HG02798 (cell line): ENCODE results near the gene JPH2.
"Not testable (repeated sequence)": the region's sequence is repeated elsewhere in the genome, so short reads cannot be mapped to it uniquely, and the experiment has no call there.

ENCODE experiments used
- ATAC-seq: cut with Tn5 transposase; IDR thresholded peaks from one replicate; pipeline ENCODE4 v1.9.1; 2021; ENCODE audit warnings: mild to moderate bottlenecking; ENCODE audit not compliant: unreplicated experiment, poor library complexity

Gene JPH2

DNA sequence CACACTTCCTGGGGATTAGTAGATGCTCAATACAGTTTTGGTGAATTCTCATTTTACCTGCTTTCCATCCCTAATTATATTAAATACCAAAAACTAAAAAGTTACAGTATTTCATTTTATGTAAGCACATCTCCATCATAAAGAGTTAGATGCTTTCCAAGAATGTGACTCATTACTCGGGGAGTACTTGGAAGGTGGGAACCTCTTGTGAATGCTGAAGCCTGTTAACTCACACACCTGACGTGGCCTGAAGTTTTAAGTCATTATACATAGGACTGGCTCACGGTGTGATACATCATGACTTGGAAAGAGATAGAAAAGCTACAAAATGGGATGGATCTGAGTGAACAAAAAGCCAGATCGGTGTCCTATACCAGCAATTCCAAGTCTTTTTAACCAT lies 25.8 kb upstream of the JPH2 start:
- no peak for ATAC-seq

DNA sequence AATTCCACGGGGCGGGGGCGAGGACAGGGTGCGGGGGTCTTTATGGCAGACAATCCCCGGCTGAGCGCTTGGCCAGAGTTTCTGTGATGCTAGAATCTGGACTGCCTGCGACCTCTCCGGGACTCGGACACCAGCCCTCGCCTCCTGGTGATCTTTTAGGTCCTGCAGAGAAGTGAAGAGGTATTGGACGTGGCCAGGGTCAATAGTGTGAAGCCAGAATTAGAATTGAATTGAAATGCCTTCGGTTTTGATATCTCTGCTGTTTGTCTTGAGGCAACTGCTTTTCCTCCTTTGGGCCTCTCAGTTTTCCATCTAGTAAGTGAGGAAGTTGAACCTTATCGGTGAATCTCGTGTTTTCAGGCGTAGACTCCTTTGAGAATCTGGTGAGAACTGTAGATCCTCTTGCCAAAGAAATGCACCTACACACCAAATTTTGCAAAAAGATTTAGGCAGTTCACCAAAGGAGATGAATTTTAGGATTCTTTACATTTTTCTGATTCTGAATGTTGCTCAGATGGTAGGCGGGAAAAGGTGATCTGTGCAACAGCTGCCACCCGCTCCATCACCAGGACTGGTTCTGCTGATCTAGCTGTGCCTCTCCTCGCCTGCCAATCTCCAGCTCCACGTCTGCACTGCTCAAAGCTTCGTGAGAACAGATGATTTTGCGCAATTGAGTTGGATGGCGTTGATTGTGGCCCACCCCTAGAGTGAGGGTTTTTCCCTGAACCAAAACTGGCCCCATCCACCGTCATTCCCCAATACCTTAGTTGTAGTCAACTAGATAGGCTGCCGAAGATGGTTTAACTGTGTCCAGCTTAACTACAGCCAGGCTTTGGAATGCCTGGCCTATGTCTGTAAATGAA lies 24.4 kb upstream of the JPH2 start:
- ATAC-seq = no peak

DNA sequence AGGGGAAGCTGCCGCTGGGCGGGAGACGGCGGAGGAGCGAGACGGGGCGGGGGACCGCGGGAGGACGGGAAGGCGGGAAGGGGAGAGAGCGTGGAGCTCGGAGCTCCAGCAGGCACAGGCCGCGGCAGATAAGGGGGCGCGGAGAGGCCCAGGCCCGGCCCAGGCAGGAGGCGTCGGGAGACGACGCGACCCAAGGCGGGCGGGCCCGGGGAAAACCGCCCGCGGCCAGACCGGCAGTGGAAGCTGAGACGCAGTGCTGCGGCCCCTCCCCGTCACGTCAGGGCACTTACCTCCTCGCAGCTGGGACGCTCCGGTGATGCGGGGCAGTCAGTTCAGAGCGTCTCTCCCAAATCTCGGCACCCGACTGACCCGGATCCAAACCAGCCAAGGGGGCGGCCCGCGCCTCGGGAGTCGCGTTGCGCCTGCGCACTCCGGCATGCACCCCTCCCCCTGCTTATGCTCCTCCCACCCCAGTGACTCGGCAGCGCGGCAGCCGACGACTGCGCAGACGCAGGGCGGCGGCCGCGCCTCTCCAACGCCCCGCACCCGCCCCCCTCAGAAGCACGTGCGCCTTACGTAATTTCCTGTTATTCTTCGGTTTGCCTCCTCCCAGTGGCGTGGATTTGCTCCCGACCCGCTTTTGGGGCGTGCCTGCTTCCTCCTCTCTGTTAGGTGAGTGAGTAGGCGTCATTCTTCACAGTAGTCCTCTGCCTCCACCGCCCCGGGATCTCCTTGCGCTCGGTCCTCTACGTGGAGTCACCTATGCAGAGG lies 23.6 kb upstream of the JPH2 start, which contains the start of gene OSER1:
TSS of gene OSER1 (minus strand) at position 366 of the 771 bp plus-strand sequence. CDS start 3,814 bp downstream, outside the sequence.
- peak; percentile 92 for ATAC-seq

DNA sequence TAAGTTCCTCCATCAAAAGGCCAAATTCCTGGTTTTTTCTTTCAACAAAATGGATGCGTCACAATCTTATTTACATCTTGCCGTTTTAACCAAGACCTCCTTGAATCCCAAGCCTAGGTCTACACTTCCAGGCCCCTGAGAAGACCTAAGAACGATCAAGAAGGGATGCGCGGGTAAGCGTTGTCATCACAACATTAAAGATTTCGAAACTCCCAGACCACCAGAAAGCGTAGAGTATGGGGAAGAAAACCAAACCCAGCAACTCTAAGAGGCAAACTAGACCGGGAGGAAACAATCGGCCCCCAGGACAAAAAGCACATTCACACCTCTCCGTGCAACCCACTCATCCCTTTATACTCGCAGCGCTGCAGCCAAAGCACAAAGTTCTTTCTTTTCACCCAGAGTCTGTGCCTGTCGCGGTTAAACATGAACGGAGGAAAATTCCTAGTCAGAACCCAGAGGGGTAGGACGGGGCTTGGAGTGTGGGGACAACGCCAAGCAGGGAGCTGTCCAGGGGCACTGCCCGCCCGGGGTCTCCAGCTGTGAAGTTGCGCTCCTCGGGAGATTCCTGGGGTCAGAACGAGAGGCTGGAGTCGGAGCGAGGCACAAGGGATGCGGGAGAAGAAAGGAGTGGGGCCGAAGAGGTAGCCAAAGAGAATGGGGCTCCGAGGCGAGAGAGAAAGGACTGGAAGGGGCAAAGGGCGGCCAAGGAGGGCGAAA lies 22.9 kb upstream of the JPH2 start:
- no peak for ATAC-seq

DNA sequence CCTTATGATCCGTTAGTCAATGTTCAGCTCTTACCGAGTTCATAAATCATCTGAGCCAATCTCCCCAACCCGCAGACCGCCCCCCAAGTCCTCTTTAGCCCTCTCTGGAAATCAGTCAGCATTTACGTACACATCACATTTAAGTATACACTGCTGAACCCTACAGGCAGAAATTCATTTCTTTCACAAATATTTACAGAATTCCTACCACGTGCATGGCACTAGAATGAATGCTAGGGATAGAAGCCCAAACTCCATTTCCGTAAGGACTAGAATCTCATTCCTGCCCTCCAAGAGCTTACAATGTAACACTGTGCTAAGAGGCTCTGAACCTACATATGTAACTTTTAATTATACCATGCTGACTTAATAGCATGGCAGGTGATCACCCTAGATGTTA lies 21.8 kb upstream of the JPH2 start:
- no peak for ATAC-seq

DNA sequence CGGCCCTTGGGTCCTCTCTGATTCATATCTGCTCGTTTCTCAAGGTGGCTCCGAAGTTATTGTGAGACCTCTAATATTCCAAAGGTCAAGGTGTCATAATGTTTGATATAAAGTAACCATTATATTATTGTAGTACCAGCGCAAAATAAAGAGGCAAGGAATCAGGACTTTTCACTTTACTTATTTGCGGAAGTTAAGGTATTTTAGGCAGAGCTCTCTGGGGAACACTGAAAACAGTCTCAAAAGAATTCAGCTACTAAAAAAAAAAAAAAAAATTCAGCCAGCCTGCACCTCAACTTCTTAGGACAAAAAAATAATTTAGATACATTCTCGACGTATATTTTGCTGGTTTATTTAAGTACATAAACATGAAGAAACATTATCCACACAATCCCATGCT lies 21.2 kb upstream of the JPH2 start:
- no peak for ATAC-seq

DNA sequence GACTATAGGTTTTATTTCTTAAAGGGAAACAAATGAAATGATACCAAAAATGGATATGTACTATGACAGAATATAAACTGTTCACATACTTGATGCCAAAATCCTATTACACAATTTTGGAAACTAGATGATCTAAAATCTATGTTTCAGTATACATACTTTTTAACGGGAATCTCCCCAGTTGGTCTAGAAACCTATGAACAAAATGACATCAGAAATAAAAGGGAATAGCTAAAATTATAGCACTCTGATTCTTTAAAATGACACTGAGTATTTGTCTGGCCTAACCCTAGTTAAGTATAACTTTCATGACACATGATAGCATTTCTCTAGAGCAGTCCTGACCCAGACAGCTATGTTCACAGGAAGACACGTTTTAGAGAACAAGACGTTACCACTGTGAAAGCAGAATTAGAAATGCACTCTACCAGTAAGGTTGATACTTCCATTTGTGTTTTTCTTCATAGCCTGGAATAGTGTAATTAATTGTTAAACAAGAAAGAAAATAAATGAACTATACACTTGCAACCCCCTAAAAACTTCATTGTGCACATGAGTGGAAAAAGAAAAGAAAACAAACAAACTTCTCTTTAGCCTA lies 20.2 kb upstream of the JPH2 start:
- no peak for ATAC-seq

DNA sequence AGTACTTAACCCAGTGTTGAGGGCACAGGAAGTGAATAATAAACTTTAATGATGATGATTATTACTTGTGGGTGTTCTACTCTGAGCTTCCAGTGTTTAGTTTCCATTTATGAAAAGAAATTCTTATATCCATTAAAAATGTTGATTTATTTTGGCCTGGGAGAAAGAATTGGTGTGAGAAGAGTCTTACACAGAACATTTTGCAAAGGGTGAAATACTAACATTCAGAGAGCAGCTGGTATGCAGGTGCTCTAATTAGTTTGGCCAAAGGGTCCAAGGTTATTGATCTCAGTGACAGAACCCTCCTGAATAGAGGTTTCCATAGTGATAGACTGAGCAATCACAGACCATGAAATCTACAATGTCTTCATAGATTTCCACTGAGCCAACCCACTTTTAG lies 19.1 kb upstream of the JPH2 start:
- no peak for ATAC-seq

DNA sequence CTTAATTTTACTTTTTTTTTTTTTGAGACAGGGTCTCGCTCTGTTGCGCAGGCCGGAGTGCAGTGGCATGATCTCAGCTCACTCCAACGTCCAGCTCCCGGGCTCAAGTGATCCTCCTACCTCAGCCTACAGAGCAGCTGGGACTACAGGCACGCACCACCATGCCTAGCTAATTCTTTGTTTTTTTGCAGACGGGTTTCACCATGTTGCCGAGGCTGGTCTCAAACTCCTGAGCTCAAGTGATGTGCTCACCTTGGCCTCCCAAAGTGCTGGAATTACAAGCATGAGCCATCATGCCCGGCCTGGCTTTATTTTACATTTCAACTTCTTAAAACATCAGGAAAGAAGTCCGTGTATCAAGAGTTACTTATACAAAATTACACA lies 17.8 kb upstream of the JPH2 start:
- no peak for ATAC-seq

DNA sequence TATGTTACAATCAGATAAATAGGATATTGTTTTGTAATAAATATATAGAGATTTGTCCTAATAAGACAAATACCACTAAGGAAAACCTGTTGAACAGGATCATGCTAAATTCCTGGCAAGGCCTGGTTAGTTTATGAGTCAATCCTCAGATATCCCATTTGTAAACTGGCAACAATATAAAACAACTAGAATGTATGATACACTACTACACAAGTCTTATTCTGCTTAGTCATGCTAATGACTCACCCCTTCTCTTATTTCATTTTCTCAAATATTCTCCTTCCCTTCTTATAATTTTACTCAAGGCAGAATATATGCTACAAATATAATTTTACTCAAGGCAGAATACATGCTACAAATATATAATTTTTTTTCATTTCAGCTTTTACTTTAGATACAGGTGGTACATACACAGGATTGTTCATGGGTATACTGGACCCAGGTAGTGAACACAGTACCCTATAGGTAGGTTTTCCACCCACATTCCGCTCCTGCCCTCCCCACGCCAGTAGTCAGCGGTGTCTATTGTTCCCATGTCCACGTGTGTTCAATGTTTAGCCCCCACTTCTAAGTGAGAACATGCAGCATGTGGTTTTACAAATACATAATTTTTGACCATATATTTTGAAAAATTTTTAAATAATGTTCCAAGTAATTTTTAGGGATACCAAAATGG lies 17.3 kb upstream of the JPH2 start:
- no peak for ATAC-seq

DNA sequence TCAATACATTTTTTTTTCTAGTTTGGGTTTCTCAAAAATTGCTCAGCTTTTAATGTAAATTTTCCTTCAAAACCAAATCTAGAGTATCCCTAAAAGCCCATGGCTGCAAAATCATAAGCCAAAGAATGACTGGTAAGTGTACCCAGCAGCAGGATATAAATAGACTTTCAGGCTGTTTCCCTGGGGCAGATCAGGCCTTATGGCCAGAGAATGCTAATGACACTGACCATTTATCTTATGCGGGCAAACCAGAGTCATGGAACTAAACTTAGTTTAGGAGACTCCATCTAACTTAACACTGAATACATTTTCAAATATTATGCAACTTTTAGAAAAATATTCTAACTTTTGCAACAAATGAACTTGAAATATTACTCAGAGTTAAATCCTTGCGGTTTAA lies 16.2 kb upstream of the JPH2 start:
- ATAC-seq = no peak

DNA sequence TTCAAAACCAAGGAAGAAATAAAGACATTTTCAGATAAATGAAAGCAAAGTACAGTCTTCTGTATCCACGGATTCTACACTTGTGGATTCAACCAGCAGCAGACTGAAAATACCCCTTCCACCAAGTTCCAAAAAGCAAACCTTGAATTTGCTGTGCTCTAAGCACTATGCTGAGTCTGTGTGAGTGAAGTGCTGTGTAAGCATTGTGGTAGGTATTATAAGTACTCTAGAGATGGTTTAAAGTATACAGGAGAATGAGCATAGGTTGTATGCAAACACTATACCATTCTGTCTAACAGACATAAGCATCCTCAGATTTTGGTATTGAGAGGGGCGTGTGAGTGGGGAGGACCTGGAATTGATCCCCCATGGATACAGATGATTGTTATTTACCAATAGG lies 14.0 kb upstream of the JPH2 start:
- ATAC-seq = no peak

DNA sequence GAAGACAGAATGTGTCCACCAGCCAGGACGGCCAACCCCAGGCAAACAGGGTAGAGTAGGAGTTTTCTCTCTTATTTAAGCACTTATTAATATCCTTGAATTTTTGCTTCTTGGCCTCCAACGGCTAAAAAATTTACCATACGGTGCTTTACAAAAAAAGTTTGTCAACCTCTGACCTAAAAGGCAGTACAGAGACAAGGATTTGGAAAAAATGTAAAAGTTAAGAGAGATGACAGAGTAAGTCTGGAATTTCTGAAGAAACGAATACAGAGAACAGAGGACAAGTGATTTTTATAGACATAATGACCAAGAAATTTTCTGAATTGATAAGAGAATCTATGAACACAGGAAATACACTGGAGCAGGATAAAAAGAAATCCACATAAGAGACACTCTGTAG lies 13.4 kb upstream of the JPH2 start:
- no peak for ATAC-seq

DNA sequence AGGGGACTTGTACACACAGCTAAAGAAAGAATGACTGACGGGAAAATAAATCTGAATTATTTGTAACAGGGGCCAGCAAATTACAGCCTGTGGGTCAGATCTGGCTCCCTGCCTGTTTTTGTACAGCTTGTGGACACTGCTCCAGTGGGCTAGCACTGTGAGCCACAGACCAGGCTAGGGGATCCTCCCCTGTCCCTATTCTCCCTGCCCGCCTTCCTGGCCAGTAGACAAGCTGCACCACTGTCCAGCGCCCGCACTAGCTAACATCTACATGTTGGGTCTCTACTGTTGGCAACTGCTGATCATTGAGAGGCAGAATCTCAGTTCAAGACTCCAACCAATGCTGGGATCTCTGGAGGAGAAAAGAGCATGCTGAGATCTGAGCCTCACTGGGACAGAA lies 12.9 kb upstream of the JPH2 start:
- ATAC-seq = no peak

DNA sequence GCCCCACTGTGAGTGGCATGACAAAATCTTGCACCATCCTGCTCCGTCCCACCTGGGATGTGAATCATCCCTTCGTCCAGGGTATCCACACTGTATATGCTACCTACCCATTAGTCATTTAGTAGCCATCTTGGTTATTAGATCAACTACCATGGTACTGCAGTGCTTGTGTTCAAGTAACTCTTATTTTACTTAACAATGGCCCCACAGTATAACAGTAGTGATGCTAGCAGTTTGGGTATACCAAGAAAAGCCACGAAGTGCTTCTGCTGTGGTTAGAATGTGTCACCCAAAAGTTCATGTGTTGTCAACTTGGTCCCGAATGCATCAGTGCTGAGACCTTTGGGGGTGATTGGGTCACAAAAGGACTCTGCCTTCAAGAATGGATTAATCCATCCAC lies 11.9 kb upstream of the JPH2 start:
- no peak for ATAC-seq

DNA sequence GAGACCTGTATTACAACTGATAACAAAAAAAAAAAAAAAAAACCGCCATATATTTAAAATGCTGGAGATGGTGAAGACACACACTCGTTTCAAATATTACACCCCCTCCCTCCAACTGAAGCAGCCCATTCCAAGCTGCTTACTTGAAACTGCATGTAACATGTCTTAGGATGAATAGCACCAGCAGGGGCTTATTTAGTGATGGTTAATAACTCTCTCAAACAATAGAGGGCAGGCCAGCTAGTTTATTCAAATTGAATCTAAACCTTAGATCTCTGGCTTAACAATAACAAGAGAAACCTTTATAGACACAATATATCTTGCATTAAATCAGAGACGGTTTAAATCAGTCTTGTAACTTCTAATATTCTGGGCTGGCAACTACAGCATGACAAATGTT lies 9.3 kb upstream of the JPH2 start:
- no peak for ATAC-seq

DNA sequence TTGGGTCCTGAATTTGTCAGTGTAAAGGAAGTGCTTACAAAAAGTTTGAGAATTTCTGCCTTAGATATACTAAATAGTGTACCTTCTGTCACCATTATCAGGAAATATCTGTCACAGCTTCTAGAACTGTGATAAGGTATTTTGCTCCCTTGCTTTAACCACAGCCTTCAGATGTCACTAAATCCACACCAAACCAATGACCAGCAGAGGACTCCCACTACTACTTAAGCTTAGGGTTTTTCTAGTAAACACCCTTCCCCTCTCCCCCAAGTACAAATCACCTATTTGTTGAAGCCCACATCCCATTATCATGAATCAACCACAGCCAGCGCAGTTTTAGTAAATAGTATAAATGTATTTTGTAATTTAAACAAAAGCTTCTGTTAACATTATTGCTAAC lies 8.6 kb upstream of the JPH2 start:
- no peak for ATAC-seq

DNA sequence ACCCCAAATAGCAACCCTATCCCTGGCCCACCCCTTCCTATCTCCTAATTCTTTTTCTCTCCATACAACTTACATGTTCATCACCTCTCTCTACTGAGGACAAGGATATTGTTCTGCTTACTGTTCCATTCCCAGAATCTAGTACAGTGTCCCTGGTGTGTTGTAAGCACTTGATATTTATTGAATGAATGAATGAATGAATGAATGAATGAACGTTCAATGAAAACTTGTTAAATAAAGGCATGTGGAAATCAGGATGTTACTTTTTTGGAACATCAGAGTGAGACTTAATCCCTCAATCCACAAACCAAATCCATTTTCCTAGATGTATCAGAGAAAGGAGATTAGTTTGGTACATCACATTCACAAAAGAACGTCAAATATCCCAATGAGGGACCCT lies 6.8 kb upstream of the JPH2 start:
- no peak for ATAC-seq

DNA sequence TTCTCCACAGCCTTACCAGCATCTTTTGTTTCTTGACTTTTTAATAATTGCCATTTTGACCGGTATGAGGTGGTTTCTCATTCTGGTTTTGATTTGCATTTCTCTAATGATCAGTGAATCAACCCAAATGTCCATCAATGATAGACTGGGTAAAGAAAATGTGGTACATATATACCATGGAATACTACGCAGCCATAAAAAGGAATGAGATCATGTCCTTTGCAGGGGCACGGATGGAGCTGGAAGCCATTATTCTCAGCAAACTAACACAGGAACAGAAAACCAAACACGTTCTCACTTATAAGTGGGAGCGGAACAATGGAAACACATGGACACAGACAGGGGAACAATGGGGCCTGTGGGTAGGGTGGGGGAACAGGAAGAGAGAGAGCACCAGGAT lies 4.7 kb upstream of the JPH2 start:
- ATAC-seq = not testable (repeated sequence)

DNA sequence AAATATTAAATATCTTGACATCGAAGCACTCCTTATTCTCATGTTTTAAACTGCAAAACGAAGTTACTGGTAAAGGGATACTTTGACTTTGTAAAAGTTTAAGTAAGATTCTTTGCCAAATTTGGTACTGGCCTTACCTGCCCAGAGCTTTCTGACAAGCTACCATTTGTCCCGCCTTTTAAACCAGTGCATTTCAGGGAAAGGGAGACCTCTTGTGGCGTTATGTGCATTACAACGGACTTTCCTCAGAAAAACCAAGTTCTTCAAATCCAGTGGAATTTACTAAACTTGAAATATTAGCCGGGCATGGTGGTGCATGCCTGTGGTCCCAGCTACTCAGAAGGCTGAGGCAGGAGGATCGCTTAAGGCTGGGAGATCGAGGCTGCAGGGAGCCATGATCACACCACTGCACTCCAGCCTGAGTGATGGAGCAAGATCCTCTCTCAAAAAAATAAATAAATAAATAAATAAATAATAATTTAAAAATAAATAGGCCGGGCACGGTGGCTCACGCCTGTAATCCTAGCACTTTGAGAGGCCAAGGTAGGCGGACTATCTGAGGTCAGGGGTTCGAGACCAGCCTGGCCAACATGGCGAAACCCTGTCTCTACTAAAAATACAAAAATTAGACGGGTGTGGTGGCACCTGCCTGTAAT lies 3.3 kb upstream of the JPH2 start:
- ATAC-seq = not testable (repeated sequence)
